ES-I3 (cell line): Measurements from ENCODE around the gene ZMYND12.

ENCODE experiments used
- H3K36me3 ChIP-seq: 2 replicates; pipeline ENCODE4 v1.6.1; 2013; ENCODE audit warnings: mild to moderate bottlenecking, low read length, control low read depth, moderate library complexity; ENCODE audit not compliant: insufficient read depth
- H3K4me1 ChIP-seq: 2 replicates; pipeline ENCODE4 v1.6.1; 2013; ENCODE audit warnings: mild to moderate bottlenecking, control low read depth, low read length; ENCODE audit not compliant: insufficient read depth
- H3K9ac ChIP-seq: 2 replicates; pipeline ENCODE4 v1.6.1; 2013; ENCODE audit warnings: low read depth, mild to moderate bottlenecking, low read length, moderate library complexity
- H3K9me3 ChIP-seq: 2 replicates; pipeline ENCODE4 v1.6.1; 2013; ENCODE audit warnings: mild to moderate bottlenecking, low read length, moderate library complexity; ENCODE audit not compliant: control insufficient read depth, insufficient read depth

ZMYND12 gene

GRCh38 chr1:42429603-42430002, 26.2 kb downstream of the ZMYND12 start:
- Histone ChIP-seq H3K9me3 (no peaks in the 10 kb centered on the region; the same call in 1 of the 2 replicates), H3K36me3 (no peaks in the 10 kb centered on the region), H3K4me1 (peaks cover 7% of the 10 kb centered on the region; the same call in 1 of the 2 replicates), H3K9ac (no peak overlapping the region)

- no peak overlapping the region for H3K9ac ChIP-seq
- no peaks in the 10 kb centered on the region; the same call in 1 of the 2 replicates for H3K9me3 ChIP-seq
- no peaks in the 10 kb centered on the region for H3K36me3 ChIP-seq
- peaks cover 3% of the 10 kb centered on the region; the same call in 1 of the 2 replicates for H3K4me1 ChIP-seq
These were observed 28.6 kb downstream of the ZMYND12 start for GRCh38 chr1:42427240-42427639.

- H3K4me1 ChIP-seq = peaks cover 16% of the 10 kb centered on the region
- H3K36me3 ChIP-seq = no peaks in the 10 kb centered on the region
- H3K9ac ChIP-seq = no peak overlapping the region
- H3K9me3 ChIP-seq = no peaks in the 10 kb centered on the region; the same call in 1 of the 2 replicates
These were observed 31.6 kb downstream of the ZMYND12 start for GRCh38 chr1:42424201-42424600.

GRCh38 chr1:42423681-42424080, 32.1 kb downstream of the ZMYND12 start:
- Histone ChIP-seq H3K9ac (no peak overlapping the region), H3K4me1 (peaks cover 21% of the 10 kb centered on the region), H3K9me3 (no peaks in the 10 kb centered on the region; the same call in 1 of the 2 replicates), H3K36me3 (no peaks in the 10 kb centered on the region)

GRCh38 chr1:42422737-42423136, 33.1 kb downstream of the ZMYND12 start:
- H3K36me3 ChIP-seq = no peaks in the 10 kb centered on the region
- no peaks in the 10 kb centered on the region for H3K9me3 ChIP-seq
- H3K4me1 ChIP-seq = peaks cover 29% of the 10 kb centered on the region
- no peak overlapping the region for H3K9ac ChIP-seq

- no peaks in the 10 kb centered on the region for H3K9me3 ChIP-seq
- no peak overlapping the region for H3K9ac ChIP-seq
- no peaks in the 10 kb centered on the region for H3K36me3 ChIP-seq
- H3K4me1 ChIP-seq = peaks cover 32% of the 10 kb centered on the region
These were observed 34.8 kb downstream of the ZMYND12 start for GRCh38 chr1:42420911-42421585.

- H3K9me3 ChIP-seq = no peaks in the 10 kb centered on the region
- H3K9ac ChIP-seq = no peak overlapping the region
- H3K4me1 ChIP-seq = peaks cover 32% of the 10 kb centered on the region
- H3K36me3 ChIP-seq = no peaks in the 10 kb centered on the region
These were observed 35.7 kb downstream of the ZMYND12 start for GRCh38 chr1:42420121-42420520.

- Histone ChIP-seq H3K4me1 (peaks cover 32% of the 10 kb centered on the region), H3K36me3 (no peaks in the 10 kb centered on the region), H3K9me3 (no peaks in the 10 kb centered on the region), H3K9ac (no peak overlapping the region)
These were observed 36.5 kb downstream of the ZMYND12 start for GRCh38 chr1:42419126-42419821.

GRCh38 chr1:42418516-42418915, 37.3 kb downstream of the ZMYND12 start:
- no peaks in the 10 kb centered on the region for H3K9me3 ChIP-seq
- no peak overlapping the region for H3K9ac ChIP-seq
- peaks cover 30% of the 10 kb centered on the region for H3K4me1 ChIP-seq
- no peaks in the 10 kb centered on the region for H3K36me3 ChIP-seq

GRCh38 chr1:42417166-42417565, 38.7 kb downstream of the ZMYND12 start:
- Histone ChIP-seq H3K9ac (no peak overlapping the region), H3K4me1 (peaks cover 29% of the 10 kb centered on the region), H3K36me3 (no peaks in the 10 kb centered on the region), H3K9me3 (no peaks in the 10 kb centered on the region)

- no peaks in the 10 kb centered on the region for H3K36me3 ChIP-seq
- no peaks in the 10 kb centered on the region for H3K9me3 ChIP-seq
- peaks cover 23% of the 10 kb centered on the region for H3K4me1 ChIP-seq
- H3K9ac ChIP-seq = no peak overlapping the region
These were observed 41.0 kb downstream of the ZMYND12 start for GRCh38 chr1:42414551-42415496.

GRCh38 chr1:42403880-42404400, 51.9 kb downstream of the ZMYND12 start:
- no peaks in the 10 kb centered on the region for H3K4me1 ChIP-seq

GRCh38 chr1:42399315-42400100, 56.3 kb downstream of the ZMYND12 start:
- Histone ChIP-seq H3K36me3 (no peaks in the 10 kb centered on the region), H3K9me3 (no peaks in the 10 kb centered on the region), H3K4me1 (no peaks in the 10 kb centered on the region), H3K9ac (no peak overlapping the region)

More at GRCh38 chr1:42403880-42404400, 51.9 kb downstream of the ZMYND12 start:
- no peak overlapping the region for H3K9ac ChIP-seq
- H3K9me3 ChIP-seq = no peaks in the 10 kb centered on the region
- no peaks in the 10 kb centered on the region for H3K36me3 ChIP-seq
